HG03460 (cell line): ENCODE data around the gene SLC16A8.
"Not testable (repeated sequence)": the region's sequence is repeated elsewhere in the genome, so short reads cannot be mapped to it uniquely, and the experiment has no call there.

Experiments used
- ATAC-seq: cut with Tn5 transposase; IDR thresholded peaks from one replicate; pipeline ENCODE4 v1.9.1; 2021; ENCODE audit not compliant: unreplicated experiment

Gene SLC16A8

GRCh38 chr22:38051261-38051660 lies 32.7 kb downstream of the SLC16A8 start:
- ATAC-seq: no peak

- no peak for ATAC-seq
Observed at GRCh38 chr22:38050720-38051119, 33.3 kb downstream of the SLC16A8 start.

- ATAC-seq: no peak
Observed at GRCh38 chr22:38049812-38050619, 34.0 kb downstream of the SLC16A8 start.

- no peak for ATAC-seq
Observed at GRCh38 chr22:38046070-38046748, 37.8 kb downstream of the SLC16A8 start.

- no peak for ATAC-seq
Observed at GRCh38 chr22:38043151-38044039, 40.6 kb downstream of the SLC16A8 start.

GRCh38 chr22:38042488-38042790 lies 41.5 kb downstream of the SLC16A8 start:
- no peak for ATAC-seq

GRCh38 chr22:38041760-38042487 lies 42.1 kb downstream of the SLC16A8 start:
- ATAC-seq: no peak

- no peak for ATAC-seq
Observed at GRCh38 chr22:38040953-38041759, 42.8 kb downstream of the SLC16A8 start.

GRCh38 chr22:38038890-38039812 lies 44.8 kb downstream of the SLC16A8 start:
- no peak for ATAC-seq

GRCh38 chr22:38038426-38038825 lies 45.6 kb downstream of the SLC16A8 start:
- no peak for ATAC-seq

- ATAC-seq: not testable (repeated sequence)
Observed at GRCh38 chr22:38037367-38038150, 46.4 kb downstream of the SLC16A8 start.

GRCh38 chr22:38036392-38037062 lies 47.5 kb downstream of the SLC16A8 start:
- no peak for ATAC-seq

GRCh38 chr22:38035530-38035885 lies 48.5 kb downstream of the SLC16A8 start:
- no peak for ATAC-seq

- no peak for ATAC-seq
Observed at GRCh38 chr22:38034884-38035529, 49.0 kb downstream of the SLC16A8 start.

GRCh38 chr22:38034278-38034882 lies 49.6 kb downstream of the SLC16A8 start:
- no peak for ATAC-seq

GRCh38 chr22:38033522-38034277 lies 50.3 kb downstream of the SLC16A8 start:
- ATAC-seq: no peak
